HCT116 (cell line): ENCODE results near the gene MAPKBP1. TPM values are rescaled to one million over a fixed set of nuclear protein-coding genes. Genes with fewer than 3 reads are reported as not detected.

ENCODE experiments used
- ATAC-seq: fragments of 200-7000 bp; cut with Tn5 transposase; 2 replicates; pipeline ENCODE4 v1.9.1; 2020; ENCODE audit warnings: mild to moderate bottlenecking, moderate library complexity
- BruUV-seq: library from RNA; stranded (reverse); fragments of 400-500 nt; replicated peaks from 2 replicates; lab custom pipeline; 2021; lab: Mats Ljungman, UMichigan
- CTCF ChIA-PET: fragments of 300-600 bp; sonication (Branson Sonifier 250); formaldehyde crosslinking; loops from one replicate; lab custom pipeline; 2021; ENCODE audit warnings: antibody characterized with exemption; lab: Charles Lee
- POLR2A ChIA-PET: fragments of 300-600, 350-600 bp; sonication (Branson Sonifier 250); formaldehyde crosslinking; loops from one replicate; lab custom pipeline; 2021; ENCODE audit warnings: antibody characterized with exemption; lab: Charles Lee
- RAD21 ChIA-PET, 2 experiments: fragments of 300-600 bp; sonication (Branson Sonifier 250); formaldehyde crosslinking; loops; one replicate each; lab custom pipeline; 2023; ENCODE audit warnings: low total read pairs in 2 of 2; ENCODE audit not compliant: uncharacterized antibody in 2 of 2, unreplicated experiment in 2 of 2, low non-redundant PET in 1 of 2; lab: Charles Lee
- DNase-seq: peaks from one replicate; pipeline ENCODE4 v3.0.0-alpha.2; 2010; ENCODE audit warnings: low read depth, low spot score
- H2AFZ ChIP-seq: fragments of 200-600 bp; shearing (Covaris generic), sonication (generic); 2 replicates; pipeline ENCODE4 v1.6.1; 2017; ENCODE audit warnings: low read depth, mixed run types, mixed read lengths, antibody characterized with exemption, low read length; ENCODE audit not compliant: poor library complexity, severe bottlenecking
- H3K27ac ChIP-seq: 2 replicates; pipeline ENCODE4 v1.5.1; 2012; ENCODE audit warnings: low read depth, low read length
- H3K27me3 ChIP-seq: fragments of 200-600 bp; sonication (generic); 2 replicates; pipeline ENCODE4 v1.6.1; 2016; ENCODE audit warnings: mixed run types, low read length, mixed read lengths; ENCODE audit not compliant: insufficient read depth
- H3K36me3 ChIP-seq, 2 experiments: fragments of 200-500 bp in 1 of 2; fragments of 200-600 bp in 1 of 2; sonication (Bioruptor generic) in 1 of 2; sonication (generic) in 1 of 2; 2 replicates each; pipeline versions ENCODE4 v1.5.1 to v1.6.1; 2014 to 2016; ENCODE audit warnings: low read length in 2 of 2, inconsistent platforms in 1 of 2, mixed read lengths in 1 of 2, mixed run types in 1 of 2; ENCODE audit not compliant: insufficient read depth in 2 of 2, control insufficient read depth in 1 of 2
- H3K4me1 ChIP-seq, 2 experiments: fragments of 200-600 bp in 1 of 2; sonication (generic) in 1 of 2; 2 replicates each; pipeline versions ENCODE4 v1.5.1 to v1.6.1; 2012 to 2017; ENCODE audit warnings: low read length in 2 of 2, inconsistent platforms in 1 of 2, mild to moderate bottlenecking in 1 of 2, mixed read lengths in 1 of 2, mixed run types in 1 of 2, moderate library complexity in 1 of 2; ENCODE audit not compliant: insufficient read depth in 2 of 2, control insufficient read depth in 1 of 2
- H3K4me2 ChIP-seq: fragments of 200-600 bp; sonication (generic); 2 replicates; pipeline ENCODE4 v1.6.1; 2017; ENCODE audit warnings: mixed run types, low read length, mixed read lengths
- H3K4me3 ChIP-seq, 2 experiments: fragments of 200-600 bp in 1 of 2; sonication (generic) in 1 of 2; replicated peaks in 1 of 2; 2 replicates each; pipeline ENCODE4 v1.5.1; 2011 to 2016; ENCODE audit warnings: low read length in 2 of 2, control low read depth in 1 of 2, low read depth in 1 of 2, mild to moderate bottlenecking in 1 of 2, mixed read lengths in 1 of 2, mixed run types in 1 of 2
- H3K79me2 ChIP-seq: fragments of 200-600 bp; sonication (generic); 2 replicates; pipeline ENCODE4 v1.6.1; 2017; ENCODE audit warnings: mild to moderate bottlenecking, mixed run types, low read length, moderate library complexity, mixed read lengths; ENCODE audit not compliant: insufficient read depth
- H3K9ac ChIP-seq: fragments of 200-600 bp; sonication (generic); 2 replicates; pipeline ENCODE4 v1.6.1; 2016; ENCODE audit warnings: low read length, mixed read lengths
- H3K9me2 ChIP-seq: fragments of 200-600 bp; sonication (generic), shearing (Covaris generic); 2 replicates; pipeline ENCODE4 v1.6.1; 2017; ENCODE audit warnings: mixed run types, mild to moderate bottlenecking, moderate library complexity; ENCODE audit not compliant: insufficient read depth
- H3K9me3 ChIP-seq, 2 experiments: fragments of 200-500 bp in 1 of 2; fragments of 200-600 bp in 1 of 2; sonication (Bioruptor generic) in 1 of 2; sonication (generic) in 1 of 2; 2 replicates each; pipeline ENCODE4 v1.6.1; 2014 to 2017; ENCODE audit warnings: low read length in 2 of 2, mixed read lengths in 2 of 2, inconsistent platforms in 1 of 2, low read depth in 1 of 2, mild to moderate bottlenecking in 1 of 2, mixed run types in 1 of 2, moderate library complexity in 1 of 2; ENCODE audit not compliant: control insufficient read depth in 1 of 2, insufficient read depth in 1 of 2
- H4K20me1 ChIP-seq: fragments of 200-600 bp; sonication (generic), shearing (Covaris generic); 2 replicates; pipeline ENCODE4 v1.6.1; 2017; ENCODE audit warnings: mixed run types, mild to moderate bottlenecking, moderate library complexity; ENCODE audit not compliant: insufficient read depth
- ATF3 ChIP-seq: IDR thresholded peaks from 2 replicates; pipeline ENCODE4 v1.6.1; 2012
- CBX3 ChIP-seq: IDR thresholded peaks from 2 replicates; pipeline ENCODE4 v1.6.1; 2012; ENCODE audit warnings: low read depth
- CEBPB ChIP-seq: IDR thresholded peaks from 2 replicates; pipeline ENCODE4 v1.6.1; 2012; ENCODE audit warnings: low read depth
- EZH2 ChIP-seq: fragments of 200-600 bp; sonication (generic); IDR thresholded peaks from 2 replicates; pipeline ENCODE4 v1.6.1; 2017; ENCODE audit warnings: antibody characterized with exemption, mixed run types
- EZH2phosphoT487 ChIP-seq: fragments of 200-600 bp; IDR thresholded peaks from 2 replicates; pipeline ENCODE4 v1.6.1; 2018; ENCODE audit warnings: antibody characterized with exemption, borderline replicate concordance
- MAX ChIP-seq: IDR thresholded peaks from 2 replicates; pipeline ENCODE4 v1.6.1; 2012
- RAD21 ChIP-seq: IDR thresholded peaks from 2 replicates; pipeline ENCODE4 v1.6.1; 2012; ENCODE audit warnings: low read depth, mild to moderate bottlenecking
- REST ChIP-seq: IDR thresholded peaks from 2 replicates; pipeline ENCODE4 v1.6.1; 2012; ENCODE audit warnings: low read depth
- SP1 ChIP-seq: IDR thresholded peaks from 2 replicates; pipeline ENCODE4 v1.6.1; 2012; ENCODE audit warnings: low read depth
- TCF7L2 ChIP-seq: IDR thresholded peaks from 2 replicates; pipeline ENCODE4 v1.7.0; 2011; ENCODE audit warnings: borderline replicate concordance, inconsistent platforms; ENCODE audit not compliant: insufficient read depth, insufficient read length; ENCODE audit errors: extremely low read depth
- YY1 ChIP-seq: IDR thresholded peaks from 2 replicates; pipeline ENCODE4 v1.6.1; 2011; ENCODE audit warnings: low read length, low read depth, moderate library complexity, mild to moderate bottlenecking; ENCODE audit not compliant: insufficient replicate concordance; ENCODE audit errors: extremely low read depth
- ZBTB33 ChIP-seq: IDR thresholded peaks from 2 replicates; pipeline ENCODE4 v1.6.1; 2011; ENCODE audit warnings: mild to moderate bottlenecking, low read length, moderate library complexity; ENCODE audit not compliant: insufficient replicate concordance; ENCODE audit errors: extremely low read depth
- ZFX ChIP-seq: fragments of 450-650 bp; IDR thresholded peaks from 2 replicates; pipeline ENCODE4 v1.6.1; 2017
- ZNF274 ChIP-seq: fragments of 200-500 bp; sonication (Bioruptor generic); IDR thresholded peaks from 2 replicates; pipeline ENCODE4 v1.6.1; 2014; ENCODE audit warnings: mild to moderate bottlenecking, low read depth, low read length, inconsistent platforms
- intact Hi-C: fragments of 100-400 bp; cut with micrococcal nuclease; formaldehyde crosslinking; loops from 2 replicates; pipeline ENCODE4 v1.10.0; 2022
- total RNA-seq: library from RNA; stranded (reverse); gene quantifications from one replicate; pipeline ENCODE4 v1.2.1, GENCODE V29; 2021; ENCODE audit not compliant: unreplicated experiment

The MAPKBP1 gene
- total RNA-seq, 1 experiment from 2014 or later = 21.3 TPM

- no peak overlapping the region for H3K27ac ChIP-seq
- DNase-seq (no peak), ATAC-seq (no peak)
- H3K9me3 ChIP-seq = no peaks in the 10 kb centered on the region
- H3K9ac ChIP-seq = no peak overlapping the region
- H3K36me3 ChIP-seq = 0 out of 4 replicates have a peak, but pooled peaks cover 0 to 8% of the 10 kb centered on the region in 2 experiments
- no peaks in the 10 kb centered on the region for H4K20me1 ChIP-seq
- ChIA-PET CTCF (no interaction called here), POLR2A (no interaction called here), RAD21 (no interaction called here)
- TF ChIP-seq YY1 (no peak), TCF7L2 (no peak), SP1 (no peak), ZBTB33 (no peak), CEBPB (no peak), ATF3 (no peak)
- no TSS peak for BruUV-seq
- H3K9me2 ChIP-seq = no peaks in the 10 kb centered on the region
- no peak overlapping the region for H3K4me3 ChIP-seq
- peak overlapping the region; percentile 57 for H3K4me2 ChIP-seq
- peaks cover 5 to 30% of the 10 kb centered on the region in 2 experiments; a peak in 3 of 4 replicates for H3K4me1 ChIP-seq
- no peaks in the 10 kb centered on the region for H3K79me2 ChIP-seq
- intact Hi-C loops = no loop called here
- no peak overlapping the region for H2AFZ ChIP-seq
- no peaks in the 10 kb centered on the region for H3K27me3 ChIP-seq
Observed at GRCh38 chr15:41799488-41799805, 25.2 kb downstream of the MAPKBP1 start.

GRCh38 chr15:41801185-41801584 lies 26.9 kb downstream of the MAPKBP1 start:
- ChIA-PET POLR2A (interaction anchor here (1.2 kb wide), 1 partner anchor 27 kb away, joined by 3 read pairs; no protein-coding TSS in a partner anchor), CTCF (no interaction called here), RAD21 (no interaction called here)
- Histone ChIP-seq H3K9ac (no peak overlapping the region), H3K4me3 (no peak overlapping the region), H3K9me2 (no peaks in the 10 kb centered on the region), H3K4me1 (peaks cover 7 to 35% of the 10 kb centered on the region in 2 experiments; a peak in 3 of 4 replicates), H3K9me3 (no peaks in the 10 kb centered on the region), H3K27ac (no peak overlapping the region), H3K79me2 (no peaks in the 10 kb centered on the region), H3K27me3 (no peaks in the 10 kb centered on the region), H2AFZ (no peak overlapping the region), H3K4me2 (no peak overlapping the region), H4K20me1 (no peaks in the 10 kb centered on the region), H3K36me3 (0 out of 4 replicates have a peak, but pooled peaks cover 0 to 8% of the 10 kb centered on the region in 2 experiments)
- intact Hi-C loops = no loop called here
- no TSS peak for BruUV-seq
- no peak for DNase-seq
- no peak for ATAC-seq
- TF ChIP-seq ZNF274 (no peak), CBX3 (no peak), SP1 (no peak), EZH2phosphoT487 (no peak), RAD21 (no peak), ATF3 (no peak), ZFX (no peak), MAX (no peak), EZH2 (no peak), REST (no peak)
